ENCODE data around the gene AHSG. TPM values are rescaled to one million over a fixed set of nuclear protein-coding genes. Genes with fewer than 3 reads are reported as not detected.

The AHSG gene
- total and polyA plus RNA-seq, 2 donors (not counting 3 experiments of a cell fraction or from before 2014, with no cell fraction given) = not detected

DNA sequence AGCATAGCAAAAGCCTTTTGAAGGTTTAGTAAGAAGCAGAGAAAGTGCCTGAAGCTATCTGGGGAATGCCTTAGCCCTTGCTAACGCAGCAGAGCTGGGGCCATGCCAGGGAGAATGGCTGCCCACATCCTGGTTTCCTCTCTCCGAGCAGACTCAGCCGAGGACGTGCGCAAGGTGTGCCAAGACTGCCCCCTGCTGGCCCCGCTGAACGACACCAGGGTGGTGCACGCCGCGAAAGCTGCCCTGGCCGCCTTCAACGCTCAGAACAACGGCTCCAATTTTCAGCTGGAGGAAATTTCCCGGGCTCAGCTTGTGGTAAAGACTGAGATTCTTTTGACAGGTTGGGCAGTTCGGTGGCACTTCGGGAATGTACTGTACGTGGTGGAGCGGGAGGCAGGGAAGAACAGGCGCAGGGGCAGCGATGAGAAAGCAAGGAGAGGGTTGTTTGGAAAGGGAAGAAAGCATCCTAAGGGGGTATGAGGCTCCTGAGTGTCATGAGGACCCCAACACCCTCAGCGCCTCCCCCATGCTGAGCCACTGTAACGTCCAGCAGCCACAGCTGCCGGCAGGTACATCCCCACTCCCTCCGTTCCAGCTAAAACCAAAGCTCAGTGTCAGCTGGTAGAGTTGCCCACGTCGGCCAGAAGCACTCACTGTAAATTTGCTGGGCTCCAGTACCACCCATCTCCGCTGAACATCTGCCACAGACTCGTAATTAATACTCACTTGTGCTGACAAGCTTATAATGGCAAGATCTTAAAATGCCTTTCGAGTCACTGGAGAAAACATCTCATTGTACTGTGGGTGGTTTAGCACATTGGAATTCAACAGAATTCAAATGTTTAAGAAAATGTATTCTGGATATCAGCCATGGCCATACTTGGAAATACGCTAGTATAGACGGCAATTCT, 4.4 kb downstream of the AHSG start:
- Histone ChIP-seq H2AFZ (ENCODE audit: low read depth, low read length) (peak overlapping the region; percentile 19), H3K27me3 (ENCODE audit: control insufficient read depth in 2 of 2, insufficient read depth in 2 of 2, low read length in 2 of 2) (peaks cover 4 to 19% of the 10 kb centered on the region in 2 experiments), H3K9ac (replicated peaks; ENCODE audit: extremely low read depth, insufficient read depth, low read length) (no peak overlapping the region), H3K4me3 (replicated peaks in 1 of 3; ENCODE audit: insufficient read depth in 1 of 3, low read depth in 1 of 3, low read length in 3 of 3) (no peak overlapping the region), H3K4me1 (ENCODE audit: control insufficient read depth, extremely low read depth, insufficient read depth, low read length) (peaks cover 5% of the 10 kb centered on the region), H4K20me1 (replicated peaks; ENCODE audit: control insufficient read depth, extremely low read depth, insufficient read depth, low read length) (no peaks in the 10 kb centered on the region), H3K79me2 (ENCODE audit: control insufficient read depth, insufficient read depth, low read length) (no peaks in the 10 kb centered on the region), H3K4me2 (ENCODE audit: insufficient read depth, low read length) (no peak overlapping the region), H3K9me3 (replicated peaks; ENCODE audit: control insufficient read depth, insufficient read depth, low read length) (no peaks in the 10 kb centered on the region), H3K9me1 (replicated peaks; ENCODE audit: control insufficient read depth, extremely low read depth, insufficient read depth, low read length) (no peaks in the 10 kb centered on the region), H3K27ac (ENCODE audit: insufficient read depth, low read depth, low read length) (no peak overlapping the region), H3K36me3 (ENCODE audit: control insufficient read depth in 2 of 2, extremely low read depth in 1 of 2, insufficient read depth in 2 of 2, low read length in 2 of 2) (no peaks in the 10 kb centered on the region)
- ChIA-PET POLR2A (interaction anchor here (1.0 kb wide), 2 partner anchors 47 to 156 kb away, joined by 3 read pairs; partner anchors contain the start of gene DNAJB11), CTCF (interaction anchor here (0.5 to 6.1 kb wide), 52 partner anchors 9 to 957 kb away, joined by 3 to 195 read pairs (median 5); partner anchors contain the start of genes DNAJB11, EIF4A2 and RPL39L)
- intact Hi-C loops (cut with micrococcal nuclease) = loop anchor here (1.0 to 10.0 kb wide), 5 partner anchors 46 to 634 kb away; partner anchors contain the start of gene DNAJB11
- FAIRE-seq = peak; percentile 98
- BruUV-seq (replicated peaks) = no TSS peak
- peak; percentile 83 for DNase-seq (ENCODE audit: low read depth, low spot score)
- TF ChIP-seq, protein P1, sequence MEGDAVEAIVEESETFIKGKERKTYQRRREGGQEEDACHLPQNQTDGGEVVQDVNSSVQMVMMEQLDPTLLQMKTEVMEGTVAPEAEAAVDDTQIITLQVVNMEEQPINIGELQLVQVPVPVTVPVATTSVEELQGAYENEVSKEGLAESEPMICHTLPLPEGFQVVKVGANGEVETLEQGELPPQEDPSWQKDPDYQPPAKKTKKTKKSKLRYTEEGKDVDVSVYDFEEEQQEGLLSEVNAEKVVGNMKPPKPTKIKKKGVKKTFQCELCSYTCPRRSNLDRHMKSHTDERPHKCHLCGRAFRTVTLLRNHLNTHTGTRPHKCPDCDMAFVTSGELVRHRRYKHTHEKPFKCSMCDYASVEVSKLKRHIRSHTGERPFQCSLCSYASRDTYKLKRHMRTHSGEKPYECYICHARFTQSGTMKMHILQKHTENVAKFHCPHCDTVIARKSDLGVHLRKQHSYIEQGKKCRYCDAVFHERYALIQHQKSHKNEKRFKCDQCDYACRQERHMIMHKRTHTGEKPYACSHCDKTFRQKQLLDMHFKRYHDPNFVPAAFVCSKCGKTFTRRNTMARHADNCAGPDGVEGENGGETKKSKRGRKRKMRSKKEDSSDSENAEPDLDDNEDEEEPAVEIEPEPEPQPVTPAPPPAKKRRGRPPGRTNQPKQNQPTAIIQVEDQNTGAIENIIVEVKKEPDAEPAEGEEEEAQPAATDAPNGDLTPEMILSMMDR (IDR thresholded peaks at IDR 0.05; ENCODE audit: extremely low read depth in 1 of 2, insufficient read depth in 1 of 2, low read depth in 1 of 2, low read length in 2 of 2) = peak; percentile 98
- no peak for TF ChIP-seq MYC (IDR thresholded peaks at IDR 0.05; ENCODE audit: low read depth, low read length)
- dilution Hi-C loops (cut with MboI; ENCODE audit: extremely low pct_ligation_motif_present, low sequenced_read_pairs) = no loop called here
